ENCODE data around the gene PCDHGA5.
"Not testable (repeated sequence)": the region's sequence is repeated elsewhere in the genome, so short reads cannot be mapped to it uniquely, and the experiment has no call there.

Gene PCDHGA5

GRCh38 chr5:141363952-141364660 is at the start of gene PCDHGA5:
PCDHGA5 (plus strand) TSS chr5:141364162; CDS start chr5:141364331, 169 bp downstream.
- TF ChIP-seq, protein P1, sequence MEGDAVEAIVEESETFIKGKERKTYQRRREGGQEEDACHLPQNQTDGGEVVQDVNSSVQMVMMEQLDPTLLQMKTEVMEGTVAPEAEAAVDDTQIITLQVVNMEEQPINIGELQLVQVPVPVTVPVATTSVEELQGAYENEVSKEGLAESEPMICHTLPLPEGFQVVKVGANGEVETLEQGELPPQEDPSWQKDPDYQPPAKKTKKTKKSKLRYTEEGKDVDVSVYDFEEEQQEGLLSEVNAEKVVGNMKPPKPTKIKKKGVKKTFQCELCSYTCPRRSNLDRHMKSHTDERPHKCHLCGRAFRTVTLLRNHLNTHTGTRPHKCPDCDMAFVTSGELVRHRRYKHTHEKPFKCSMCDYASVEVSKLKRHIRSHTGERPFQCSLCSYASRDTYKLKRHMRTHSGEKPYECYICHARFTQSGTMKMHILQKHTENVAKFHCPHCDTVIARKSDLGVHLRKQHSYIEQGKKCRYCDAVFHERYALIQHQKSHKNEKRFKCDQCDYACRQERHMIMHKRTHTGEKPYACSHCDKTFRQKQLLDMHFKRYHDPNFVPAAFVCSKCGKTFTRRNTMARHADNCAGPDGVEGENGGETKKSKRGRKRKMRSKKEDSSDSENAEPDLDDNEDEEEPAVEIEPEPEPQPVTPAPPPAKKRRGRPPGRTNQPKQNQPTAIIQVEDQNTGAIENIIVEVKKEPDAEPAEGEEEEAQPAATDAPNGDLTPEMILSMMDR (IDR thresholded peaks at IDR 0.05; ENCODE audit: extremely low read depth, missing control alignments), result no peak
- no peak for DNase-seq (ENCODE audit: low spot score)

GRCh38 chr5:141316963-141317362 is 47.0 kb upstream of the PCDHGA5 start:
- DNase-seq (ENCODE audit: low spot score), result not testable (repeated sequence)

DNA sequence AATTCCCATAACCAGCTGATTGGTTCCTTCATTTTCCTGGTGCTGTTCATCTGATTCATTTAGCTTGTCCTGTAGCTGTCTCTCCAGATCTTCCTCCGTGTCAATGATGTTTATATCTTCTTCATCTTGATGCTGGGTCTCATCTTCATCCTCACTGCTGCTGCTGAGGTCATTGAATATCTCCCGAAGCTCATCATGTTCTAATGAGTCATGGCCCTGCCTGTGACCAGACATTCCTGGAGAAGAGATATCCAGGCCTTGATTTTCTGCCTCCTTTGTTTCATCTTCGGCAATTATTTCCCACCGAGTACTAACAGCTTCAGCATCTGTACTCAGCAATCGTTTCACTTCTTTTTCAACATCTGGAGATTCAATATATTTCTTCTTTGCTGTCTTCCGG is 44.8 kb upstream of the PCDHGA5 start:
- no peak for DNase-seq (ENCODE audit: low spot score)
- TF ChIP-seq, protein P1 (IDR thresholded peaks at IDR 0.05; ENCODE audit: extremely low read depth, missing control alignments), result no peak

DNA sequence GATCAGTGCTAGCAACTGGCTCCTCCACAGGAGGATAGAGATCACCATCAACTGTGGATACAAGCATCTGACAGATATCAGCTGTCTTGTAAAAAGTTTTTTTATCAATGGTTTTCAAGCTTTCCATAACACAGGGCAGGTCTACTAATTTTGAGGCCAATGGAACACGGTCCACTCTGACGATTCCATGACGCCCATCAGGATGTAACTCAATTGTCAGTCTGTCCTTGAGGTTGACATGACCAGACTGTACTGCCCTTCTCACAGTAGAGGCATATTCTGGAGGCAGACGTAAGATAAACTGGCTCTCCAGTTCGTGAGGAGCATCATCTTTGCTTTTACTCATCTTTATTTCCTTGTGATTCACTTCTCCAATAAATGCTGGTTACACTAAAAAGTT is 44.3 kb upstream of the PCDHGA5 start:
- TF ChIP-seq, protein P1 (IDR thresholded peaks at IDR 0.05; ENCODE audit: extremely low read depth, missing control alignments), result no peak
- no peak for DNase-seq (ENCODE audit: low spot score)

DNA sequence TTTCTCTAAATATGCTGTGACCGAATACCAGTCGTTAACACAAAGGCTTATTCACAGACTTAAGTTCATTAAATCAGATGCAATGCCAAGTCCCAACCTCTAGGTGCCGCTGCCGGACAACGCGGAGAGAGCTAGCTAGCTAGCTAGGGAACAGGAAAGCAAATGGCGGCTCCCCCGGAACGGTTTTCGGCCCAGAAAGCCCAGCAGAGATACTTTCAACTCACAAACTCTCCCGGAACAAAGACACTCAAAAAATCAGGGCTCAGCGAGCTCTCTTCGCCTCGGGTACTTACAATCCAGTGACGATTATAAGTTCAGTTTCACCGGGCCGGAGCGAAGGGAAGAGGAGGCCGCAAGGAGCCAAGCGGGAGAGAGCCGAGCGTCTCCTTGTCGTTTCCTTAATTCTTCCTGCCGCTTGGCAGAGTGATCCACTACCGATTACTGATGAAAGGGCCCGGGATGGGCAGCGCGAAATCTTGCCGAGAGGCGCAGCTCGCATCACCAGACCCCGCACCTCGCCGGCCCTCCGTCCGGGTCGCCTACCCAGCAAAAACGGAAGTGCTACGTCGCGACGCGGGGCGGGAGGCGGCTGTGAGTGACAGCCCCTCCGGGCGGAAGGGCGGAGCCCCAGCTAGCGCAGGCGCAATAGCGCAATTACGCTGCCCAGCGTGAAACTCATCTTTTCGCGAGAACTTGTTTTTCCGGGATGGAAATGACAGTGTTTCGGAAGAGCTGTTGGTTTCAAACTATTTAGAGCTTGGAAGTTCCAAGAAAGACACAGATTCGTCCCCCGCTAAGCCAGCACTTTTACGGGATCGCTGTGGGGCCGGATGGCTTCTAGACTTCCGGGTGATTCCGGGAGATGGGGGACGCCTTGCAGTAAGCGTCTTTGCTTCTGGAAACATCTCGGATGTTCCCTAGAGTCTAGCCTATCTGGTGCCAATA is 43.5 kb upstream of the PCDHGA5 start, which contains the start of gene TAF7:
Gene TAF7, minus strand, starts transcription at position 560 of the 945 bp plus-strand sequence. CDS start 740 bp downstream, outside the sequence.
- TF ChIP-seq, protein P1 (IDR thresholded peaks at IDR 0.05; ENCODE audit: extremely low read depth, missing control alignments), result peak; percentile 91

DNA sequence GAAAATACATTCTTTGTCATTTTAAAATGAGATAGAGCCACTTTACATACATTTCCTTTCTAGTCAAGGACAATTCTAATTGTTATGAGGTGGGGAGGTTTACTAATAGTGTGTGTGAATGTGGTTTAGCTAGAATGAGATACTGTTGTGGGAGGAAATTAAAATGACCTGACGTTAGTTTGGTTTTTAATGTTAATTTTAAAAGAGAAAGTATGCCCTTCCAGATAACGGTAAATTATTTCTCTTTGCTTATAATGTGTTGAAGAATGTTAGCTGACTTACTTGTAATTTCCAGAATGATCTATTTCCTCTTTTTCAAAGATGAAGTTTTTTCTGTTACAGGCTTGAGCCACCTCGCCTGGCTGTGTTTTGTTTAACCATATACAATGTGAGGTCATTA is 41.7 kb upstream of the PCDHGA5 start:
- TF ChIP-seq, protein P1 (IDR thresholded peaks at IDR 0.05; ENCODE audit: extremely low read depth, missing control alignments), result no peak
- no peak for DNase-seq (ENCODE audit: low spot score)

More for the DNA sequence above, 43.5 kb upstream of the PCDHGA5 start, which contains the start of gene TAF7:
- DNase-seq (ENCODE audit: low spot score), result peak; percentile 93

DNA sequence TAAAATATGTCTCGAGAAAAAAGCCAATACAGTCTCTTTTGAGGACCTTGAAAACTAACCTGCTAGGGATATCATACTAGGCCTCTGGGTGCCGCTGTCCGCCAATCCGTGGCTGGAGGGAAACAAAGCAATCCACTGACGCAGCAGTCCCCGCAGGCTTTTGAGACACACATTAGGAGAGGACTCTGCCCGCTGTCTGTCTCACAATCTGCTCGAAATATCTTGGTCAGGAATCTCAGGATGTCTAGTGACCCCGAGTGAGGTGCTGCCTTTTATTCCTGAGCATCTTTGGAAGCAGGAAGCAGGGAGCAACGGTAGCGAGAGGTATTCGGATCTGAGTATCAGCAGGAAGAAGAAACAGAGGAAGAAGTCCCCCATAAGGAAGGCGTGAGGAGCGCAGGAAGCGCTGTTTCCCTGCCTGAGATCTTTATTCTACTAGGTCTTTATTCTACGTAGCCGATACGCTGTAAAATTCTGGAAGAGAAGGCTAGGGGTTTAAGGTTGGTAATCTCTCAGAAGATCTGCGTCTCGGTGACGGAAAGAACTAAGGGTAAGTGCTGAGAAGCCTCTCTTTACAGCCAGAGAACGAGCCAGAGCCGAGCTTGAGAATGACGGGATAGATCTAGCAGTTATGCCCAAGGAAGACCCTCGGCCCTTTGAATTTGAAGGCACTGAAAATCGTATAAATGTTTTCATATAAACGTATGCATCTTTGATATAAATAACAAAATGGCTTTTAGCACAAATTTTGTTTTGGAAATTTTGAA is 37.7 kb upstream of the PCDHGA5 start:
- TF ChIP-seq, protein P1 (IDR thresholded peaks at IDR 0.05; ENCODE audit: extremely low read depth, missing control alignments), result peak; percentile 35
- peak; percentile 54 for DNase-seq (ENCODE audit: low spot score)

All from GM20000 (cell line).